ENCODE data around the gene TBL1Y. TPM values are rescaled to one million over a fixed set of nuclear protein-coding genes. Genes with fewer than 3 reads are reported as not detected.

Gene TBL1Y
- total and polyA plus RNA-seq, 10 of the 15 experiments (the other 5 are each of a cell fraction or from before 2014, with no cell fraction given): not detected

DNA sequence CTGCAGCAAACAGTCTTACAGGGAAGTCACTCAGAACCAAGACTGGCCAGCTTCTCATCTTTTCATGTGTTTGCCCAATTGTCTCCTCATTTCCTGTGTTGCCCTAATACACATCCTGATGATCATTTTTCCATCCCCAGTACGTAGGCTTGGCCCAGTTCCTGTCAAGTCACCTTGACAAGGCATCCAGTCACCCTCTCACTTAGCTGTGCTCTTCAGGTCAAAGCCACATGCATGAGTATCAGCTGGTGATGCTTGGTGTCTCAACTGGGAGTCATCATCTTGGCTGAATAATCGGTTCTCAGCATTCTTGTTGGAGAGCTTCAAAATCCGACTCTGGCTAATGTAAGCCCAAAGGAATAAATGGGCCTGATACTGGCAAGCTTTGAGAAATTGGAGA is 186.5 kb downstream of the TBL1Y start (continued):
- TF ChIP-seq NKRF (conservative IDR thresholded peaks at IDR 0.05) (no peak), POLR2A (IDR thresholded peaks at IDR 0.05; ENCODE audit: low read depth, low read length) (no peak), IKZF1 (conservative IDR thresholded peaks at IDR 0.05) (no peak), RAD21 (IDR thresholded peaks at IDR 0.05; ENCODE audit: insufficient read depth, low read depth, low read length) (no peak), FOXM1 (IDR thresholded peaks at IDR 0.05; ENCODE audit: low read depth, low read length) (no peak), NR2C1 (IDR thresholded peaks at IDR 0.05) (no peak), SREBF2 (IDR thresholded peaks at IDR 0.05; ENCODE audit: low read length) (no peak), POU2F2 (IDR thresholded peaks at IDR 0.05; ENCODE audit: borderline replicate concordance, low read depth, low read length) (no peak), CEBPZ (IDR thresholded peaks at IDR 0.05; ENCODE audit: low read depth, low read length) (no peak)
- TF ChIP-seq, protein P1, sequence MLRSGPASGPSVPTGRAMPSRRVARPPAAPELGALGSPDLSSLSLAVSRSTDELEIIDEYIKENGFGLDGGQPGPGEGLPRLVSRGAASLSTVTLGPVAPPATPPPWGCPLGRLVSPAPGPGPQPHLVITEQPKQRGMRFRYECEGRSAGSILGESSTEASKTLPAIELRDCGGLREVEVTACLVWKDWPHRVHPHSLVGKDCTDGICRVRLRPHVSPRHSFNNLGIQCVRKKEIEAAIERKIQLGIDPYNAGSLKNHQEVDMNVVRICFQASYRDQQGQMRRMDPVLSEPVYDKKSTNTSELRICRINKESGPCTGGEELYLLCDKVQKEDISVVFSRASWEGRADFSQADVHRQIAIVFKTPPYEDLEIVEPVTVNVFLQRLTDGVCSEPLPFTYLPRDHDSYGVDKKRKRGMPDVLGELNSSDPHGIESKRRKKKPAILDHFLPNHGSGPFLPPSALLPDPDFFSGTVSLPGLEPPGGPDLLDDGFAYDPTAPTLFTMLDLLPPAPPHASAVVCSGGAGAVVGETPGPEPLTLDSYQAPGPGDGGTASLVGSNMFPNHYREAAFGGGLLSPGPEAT (IDR thresholded peaks at IDR 0.05; ENCODE audit: low read depth): no peak

All from GM12878 (cell line).